Right kidney (tissue), 1 donor: ENCODE data around the gene TTC28.
"Not testable (repeated sequence)": the region's sequence is repeated elsewhere in the genome, so short reads cannot be mapped to it uniquely, and the experiment has no call there.

Experiments used
- DNase-seq: peaks from one replicate; pipeline ENCODE4 v3.0.0-alpha.2; 2016

Gene TTC28

GRCh38 chr22:28560046-28560742 lies 119.4 kb downstream of the TTC28 start:
- no peak for DNase-seq

GRCh38 chr22:28557184-28557583 lies 122.5 kb downstream of the TTC28 start:
- DNase-seq = no peak

GRCh38 chr22:28553108-28553866 lies 126.4 kb downstream of the TTC28 start:
- DNase-seq = not testable (repeated sequence)

- no peak for DNase-seq
Observed at GRCh38 chr22:28548406-28548805, 131.2 kb downstream of the TTC28 start.

GRCh38 chr22:28547132-28547842 lies 132.4 kb downstream of the TTC28 start:
- DNase-seq = no peak

- no peak for DNase-seq
Observed at GRCh38 chr22:28544431-28544868, 135.2 kb downstream of the TTC28 start.

GRCh38 chr22:28542980-28543621 lies 136.5 kb downstream of the TTC28 start:
- no peak for DNase-seq

- no peak for DNase-seq
Observed at GRCh38 chr22:28541137-28541536, 138.5 kb downstream of the TTC28 start.

GRCh38 chr22:28538922-28539321 lies 140.7 kb downstream of the TTC28 start:
- DNase-seq = no peak

GRCh38 chr22:28530565-28530964 lies 149.1 kb downstream of the TTC28 start:
- DNase-seq = not testable (repeated sequence)

GRCh38 chr22:28529144-28529543 lies 150.5 kb downstream of the TTC28 start:
- not testable (repeated sequence) for DNase-seq

GRCh38 chr22:28521451-28521850 lies 158.2 kb downstream of the TTC28 start:
- no peak for DNase-seq

GRCh38 chr22:28514321-28514821 lies 165.3 kb downstream of the TTC28 start:
- DNase-seq = no peak

GRCh38 chr22:28512387-28512786 lies 167.3 kb downstream of the TTC28 start:
- not testable (repeated sequence) for DNase-seq

- DNase-seq = no peak
Observed at GRCh38 chr22:28507896-28508295, 171.7 kb downstream of the TTC28 start.

- no peak for DNase-seq
Observed at GRCh38 chr22:28506150-28506535, 173.5 kb downstream of the TTC28 start.

GRCh38 chr22:28505416-28506149 lies 174.1 kb downstream of the TTC28 start:
- peak; percentile 70 for DNase-seq

GRCh38 chr22:28500006-28500405 lies 179.6 kb downstream of the TTC28 start:
- DNase-seq = no peak

GRCh38 chr22:28498044-28498443 lies 181.6 kb downstream of the TTC28 start:
- DNase-seq = no peak

- DNase-seq = no peak
Observed at GRCh38 chr22:28497188-28497587, 182.5 kb downstream of the TTC28 start.

GRCh38 chr22:28491289-28491688 lies 188.4 kb downstream of the TTC28 start:
- DNase-seq = not testable (repeated sequence)

- DNase-seq = no peak
Observed at GRCh38 chr22:28488825-28489224, 190.8 kb downstream of the TTC28 start.
